ENCODE results near the gene NLK.
A peak's percentile ranks its signal among the peaks of the same experiment; 100 is the strongest.

Gene NLK

DNA sequence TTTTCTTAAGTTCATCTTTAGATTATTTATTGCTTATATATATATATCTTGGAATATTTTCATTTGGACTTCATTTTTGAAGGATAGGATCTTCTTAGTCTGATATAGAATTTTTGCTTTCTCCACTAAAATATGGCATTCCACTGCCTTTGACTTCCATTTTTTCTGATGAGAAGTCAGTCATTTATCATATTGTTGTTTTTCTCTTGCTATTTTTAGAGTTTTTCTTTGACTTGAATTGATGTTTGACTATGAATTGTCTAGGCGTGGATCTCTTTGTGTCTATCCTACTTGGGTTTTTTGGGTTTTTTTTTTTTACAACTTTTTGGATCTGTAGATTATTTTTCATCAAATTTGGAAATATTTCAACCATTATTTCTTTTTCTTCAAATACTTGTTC is 67.7 kb downstream of the NLK start:
- TF ChIP-seq RARB (CRISPR knock-in tag; IDR thresholded peaks at IDR 0.05) (no peak), ZFP3 (CRISPR knock-in tag; IDR thresholded peaks at IDR 0.05) (no peak), ARNTL (CRISPR knock-in tag; IDR thresholded peaks at IDR 0.05; ENCODE audit: borderline replicate concordance, low read depth) (no peak), POU6F1 (CRISPR knock-in tag; IDR thresholded peaks at IDR 0.05; ENCODE audit: borderline replicate concordance, low read depth) (no peak), PPARA (CRISPR knock-in tag; IDR thresholded peaks at IDR 0.05; ENCODE audit: borderline replicate concordance) (no peak), CSDC2 (CRISPR knock-in tag; IDR thresholded peaks at IDR 0.05) (no peak)
- TF ChIP-seq, protein P1, sequence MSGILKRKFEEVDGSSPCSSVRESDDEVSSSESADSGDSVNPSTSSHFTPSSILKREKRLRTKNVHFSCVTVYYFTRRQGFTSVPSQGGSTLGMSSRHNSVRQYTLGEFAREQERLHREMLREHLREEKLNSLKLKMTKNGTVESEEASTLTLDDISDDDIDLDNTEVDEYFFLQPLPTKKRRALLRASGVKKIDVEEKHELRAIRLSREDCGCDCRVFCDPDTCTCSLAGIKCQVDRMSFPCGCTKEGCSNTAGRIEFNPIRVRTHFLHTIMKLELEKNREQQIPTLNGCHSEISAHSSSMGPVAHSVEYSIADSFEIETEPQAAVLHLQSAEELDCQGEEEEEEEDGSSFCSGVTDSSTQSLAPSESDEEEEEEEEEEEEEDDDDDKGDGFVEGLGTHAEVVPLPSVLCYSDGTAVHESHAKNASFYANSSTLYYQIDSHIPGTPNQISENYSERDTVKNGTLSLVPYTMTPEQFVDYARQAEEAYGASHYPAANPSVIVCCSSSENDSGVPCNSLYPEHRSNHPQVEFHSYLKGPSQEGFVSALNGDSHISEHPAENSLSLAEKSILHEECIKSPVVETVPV (CRISPR knock-in tag; IDR thresholded peaks at IDR 0.05), result no peak
- TF ChIP-seq, protein P2, sequence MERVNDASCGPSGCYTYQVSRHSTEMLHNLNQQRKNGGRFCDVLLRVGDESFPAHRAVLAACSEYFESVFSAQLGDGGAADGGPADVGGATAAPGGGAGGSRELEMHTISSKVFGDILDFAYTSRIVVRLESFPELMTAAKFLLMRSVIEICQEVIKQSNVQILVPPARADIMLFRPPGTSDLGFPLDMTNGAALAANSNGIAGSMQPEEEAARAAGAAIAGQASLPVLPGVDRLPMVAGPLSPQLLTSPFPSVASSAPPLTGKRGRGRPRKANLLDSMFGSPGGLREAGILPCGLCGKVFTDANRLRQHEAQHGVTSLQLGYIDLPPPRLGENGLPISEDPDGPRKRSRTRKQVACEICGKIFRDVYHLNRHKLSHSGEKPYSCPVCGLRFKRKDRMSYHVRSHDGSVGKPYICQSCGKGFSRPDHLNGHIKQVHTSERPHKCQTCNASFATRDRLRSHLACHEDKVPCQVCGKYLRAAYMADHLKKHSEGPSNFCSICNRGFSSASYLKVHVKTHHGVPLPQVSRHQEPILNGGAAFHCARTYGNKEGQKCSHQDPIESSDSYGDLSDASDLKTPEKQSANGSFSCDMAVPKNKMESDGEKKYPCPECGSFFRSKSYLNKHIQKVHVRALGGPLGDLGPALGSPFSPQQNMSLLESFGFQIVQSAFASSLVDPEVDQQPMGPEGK (CRISPR knock-in tag; IDR thresholded peaks at IDR 0.05; ENCODE audit: borderline replicate concordance), result no peak
- no peak for ATAC-seq

DNA sequence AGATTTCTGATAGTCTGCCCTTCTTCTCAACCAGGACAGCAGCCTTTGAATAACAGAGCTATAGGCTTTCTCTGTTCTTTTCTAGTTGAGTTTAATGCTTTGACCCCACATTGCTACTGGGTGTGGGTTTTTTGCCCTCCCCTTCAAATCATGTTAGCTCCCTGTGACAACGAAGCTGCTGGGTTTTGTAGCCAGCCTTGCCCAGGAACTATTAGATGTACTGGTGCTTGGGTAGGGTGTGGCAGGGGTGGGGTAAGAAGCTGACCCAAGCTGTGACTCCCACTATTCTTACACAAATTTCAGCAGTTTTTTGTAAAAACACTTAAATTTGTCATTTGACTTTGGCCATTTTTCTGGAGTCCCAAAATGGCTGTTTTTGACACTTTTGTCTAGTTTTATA is 69.7 kb downstream of the NLK start:
- TF ChIP-seq ZNF8 (CRISPR knock-in tag; IDR thresholded peaks at IDR 0.05), result no peak
- no peak for TF ChIP-seq PPARA (CRISPR knock-in tag; IDR thresholded peaks at IDR 0.05; ENCODE audit: borderline replicate concordance)
- no peak for TF ChIP-seq SNAI2 (CRISPR knock-in tag; IDR thresholded peaks at IDR 0.05)
- TF ChIP-seq, protein P2 (CRISPR knock-in tag; IDR thresholded peaks at IDR 0.05; ENCODE audit: borderline replicate concordance), result no peak
- TF ChIP-seq TCF4 (CRISPR knock-in tag; IDR thresholded peaks at IDR 0.05; ENCODE audit: borderline replicate concordance), result no peak
- no peak for TF ChIP-seq OSR1 (CRISPR knock-in tag; IDR thresholded peaks at IDR 0.05)
- TF ChIP-seq ZNF70 (CRISPR knock-in tag; IDR thresholded peaks at IDR 0.05), result no peak
- no peak for TF ChIP-seq ISL1 (CRISPR knock-in tag; IDR thresholded peaks at IDR 0.05)
- ATAC-seq, result peak; percentile 16; the same call in 1 of the 3 replicates

DNA sequence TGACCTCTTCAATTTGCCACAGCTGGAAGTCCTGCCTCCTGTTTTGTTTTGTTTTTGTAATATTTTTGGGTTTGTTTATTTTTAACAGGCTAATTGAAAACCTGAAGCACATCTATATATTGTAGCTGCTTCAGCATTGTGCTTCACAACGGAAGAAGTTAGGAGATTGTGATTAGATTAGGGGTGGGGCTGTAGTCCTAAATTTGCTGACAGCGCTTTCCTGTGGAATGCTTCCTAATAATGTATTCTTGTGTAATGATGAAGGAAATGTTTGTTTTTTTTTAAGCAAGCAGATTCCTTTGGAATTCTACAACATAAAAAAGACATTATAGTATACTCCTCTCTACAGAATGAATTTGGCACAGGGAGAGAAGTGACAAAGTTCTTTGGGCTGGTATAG is 70.1 kb downstream of the NLK start:
- TF ChIP-seq ESRRG (CRISPR knock-in tag; IDR thresholded peaks at IDR 0.05) (no peak), PPARA (CRISPR knock-in tag; IDR thresholded peaks at IDR 0.05; ENCODE audit: borderline replicate concordance) (no peak), BACH2 (CRISPR knock-in tag; IDR thresholded peaks at IDR 0.05; ENCODE audit: borderline replicate concordance) (no peak), ZFP3 (CRISPR knock-in tag; IDR thresholded peaks at IDR 0.05) (no peak), ZNF8 (CRISPR knock-in tag; IDR thresholded peaks at IDR 0.05) (no peak), RARB (CRISPR knock-in tag; IDR thresholded peaks at IDR 0.05) (no peak), ZNF70 (CRISPR knock-in tag; IDR thresholded peaks at IDR 0.05) (no peak), OSR1 (CRISPR knock-in tag; IDR thresholded peaks at IDR 0.05) (no peak), TCF4 (CRISPR knock-in tag; IDR thresholded peaks at IDR 0.05; ENCODE audit: borderline replicate concordance) (no peak)
- ATAC-seq, result peak; percentile 58

DNA sequence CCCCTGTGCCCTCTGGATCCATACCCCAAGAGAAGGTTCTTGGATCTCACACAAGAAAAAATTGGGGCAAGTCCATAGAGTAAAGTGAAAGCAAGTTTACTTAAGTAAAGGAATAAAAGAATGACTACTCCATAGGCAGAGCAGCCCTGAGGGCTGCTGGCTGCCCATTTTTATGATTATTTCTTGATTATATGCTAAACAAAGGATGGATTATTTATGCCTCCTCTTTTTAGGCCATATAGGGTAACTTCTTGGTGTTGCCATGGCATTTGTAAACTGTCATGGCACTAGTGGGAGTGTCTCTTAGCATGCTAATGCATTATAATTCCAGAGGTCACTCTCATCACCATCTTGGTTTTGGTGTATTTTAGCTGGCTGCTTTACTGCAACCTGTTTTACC is 70.8 kb downstream of the NLK start:
- no peak for ATAC-seq
- TF ChIP-seq CSDC2 (CRISPR knock-in tag; IDR thresholded peaks at IDR 0.05) (no peak), ZNF565 (CRISPR knock-in tag; conservative IDR thresholded peaks at IDR 0.05; ENCODE audit: low read depth) (no peak), BACH2 (CRISPR knock-in tag; IDR thresholded peaks at IDR 0.05; ENCODE audit: borderline replicate concordance) (no peak), TCF4 (CRISPR knock-in tag; IDR thresholded peaks at IDR 0.05; ENCODE audit: borderline replicate concordance) (no peak), GLIS3 (CRISPR knock-in tag; IDR thresholded peaks at IDR 0.05) (no peak), TOX (CRISPR knock-in tag; IDR thresholded peaks at IDR 0.05; ENCODE audit: borderline replicate concordance) (no peak), ZNF8 (CRISPR knock-in tag; IDR thresholded peaks at IDR 0.05) (no peak), SNAI2 (CRISPR knock-in tag; IDR thresholded peaks at IDR 0.05) (no peak), ZFP3 (CRISPR knock-in tag; IDR thresholded peaks at IDR 0.05) (no peak)
- TF ChIP-seq, protein P3, sequence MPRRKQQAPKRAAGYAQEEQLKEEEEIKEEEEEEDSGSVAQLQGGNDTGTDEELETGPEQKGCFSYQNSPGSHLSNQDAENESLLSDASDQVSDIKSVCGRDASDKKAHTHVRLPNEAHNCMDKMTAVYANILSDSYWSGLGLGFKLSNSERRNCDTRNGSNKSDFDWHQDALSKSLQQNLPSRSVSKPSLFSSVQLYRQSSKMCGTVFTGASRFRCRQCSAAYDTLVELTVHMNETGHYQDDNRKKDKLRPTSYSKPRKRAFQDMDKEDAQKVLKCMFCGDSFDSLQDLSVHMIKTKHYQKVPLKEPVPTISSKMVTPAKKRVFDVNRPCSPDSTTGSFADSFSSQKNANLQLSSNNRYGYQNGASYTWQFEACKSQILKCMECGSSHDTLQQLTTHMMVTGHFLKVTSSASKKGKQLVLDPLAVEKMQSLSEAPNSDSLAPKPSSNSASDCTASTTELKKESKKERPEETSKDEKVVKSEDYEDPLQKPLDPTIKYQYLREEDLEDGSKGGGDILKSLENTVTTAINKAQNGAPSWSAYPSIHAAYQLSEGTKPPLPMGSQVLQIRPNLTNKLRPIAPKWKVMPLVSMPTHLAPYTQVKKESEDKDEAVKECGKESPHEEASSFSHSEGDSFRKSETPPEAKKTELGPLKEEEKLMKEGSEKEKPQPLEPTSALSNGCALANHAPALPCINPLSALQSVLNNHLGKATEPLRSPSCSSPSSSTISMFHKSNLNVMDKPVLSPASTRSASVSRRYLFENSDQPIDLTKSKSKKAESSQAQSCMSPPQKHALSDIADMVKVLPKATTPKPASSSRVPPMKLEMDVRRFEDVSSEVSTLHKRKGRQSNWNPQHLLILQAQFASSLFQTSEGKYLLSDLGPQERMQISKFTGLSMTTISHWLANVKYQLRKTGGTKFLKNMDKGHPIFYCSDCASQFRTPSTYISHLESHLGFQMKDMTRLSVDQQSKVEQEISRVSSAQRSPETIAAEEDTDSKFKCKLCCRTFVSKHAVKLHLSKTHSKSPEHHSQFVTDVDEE (CRISPR knock-in tag; IDR thresholded peaks at IDR 0.05), result no peak
- TF ChIP-seq, protein P1 (CRISPR knock-in tag; IDR thresholded peaks at IDR 0.05), result no peak
- TF ChIP-seq, protein P4, sequence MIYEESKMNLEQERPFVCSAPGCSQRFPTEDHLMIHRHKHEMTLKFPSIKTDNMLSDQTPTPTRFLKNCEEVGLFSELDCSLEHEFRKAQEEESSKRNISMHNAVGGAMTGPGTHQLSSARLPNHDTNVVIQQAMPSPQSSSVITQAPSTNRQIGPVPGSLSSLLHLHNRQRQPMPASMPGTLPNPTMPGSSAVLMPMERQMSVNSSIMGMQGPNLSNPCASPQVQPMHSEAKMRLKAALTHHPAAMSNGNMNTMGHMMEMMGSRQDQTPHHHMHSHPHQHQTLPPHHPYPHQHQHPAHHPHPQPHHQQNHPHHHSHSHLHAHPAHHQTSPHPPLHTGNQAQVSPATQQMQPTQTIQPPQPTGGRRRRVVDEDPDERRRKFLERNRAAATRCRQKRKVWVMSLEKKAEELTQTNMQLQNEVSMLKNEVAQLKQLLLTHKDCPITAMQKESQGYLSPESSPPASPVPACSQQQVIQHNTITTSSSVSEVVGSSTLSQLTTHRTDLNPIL (CRISPR knock-in tag; IDR thresholded peaks at IDR 0.05; ENCODE audit: low read depth), result no peak

Measured in SK-N-SH treated with all-trans-retinoic acid at 6 μM for 48 hours (cell line).